HUES6 (cell line): Measurements from ENCODE around the gene GANC.
"Not testable (repeated sequence)": the region's sequence is repeated elsewhere in the genome, so short reads cannot be mapped to it uniquely, and the experiment has no call there.

ENCODE experiments used
- H3K27ac ChIP-seq: 2 replicates; pipeline ENCODE4 v1.7.0; 2013; ENCODE audit warnings: low read depth, mild to moderate bottlenecking, low read length, inconsistent platforms
- H3K27me3 ChIP-seq: 2 replicates; pipeline ENCODE4 v1.6.1; 2013; ENCODE audit warnings: low read length; ENCODE audit not compliant: control insufficient read depth, insufficient read depth
- H3K36me3 ChIP-seq: 2 replicates; pipeline ENCODE4 v1.6.1; 2013; ENCODE audit warnings: low read length; ENCODE audit not compliant: control insufficient read depth, insufficient read depth
- H3K4me1 ChIP-seq: 2 replicates; pipeline ENCODE4 v1.6.1; 2013; ENCODE audit warnings: low read length; ENCODE audit not compliant: control insufficient read depth, insufficient read depth
- H3K4me3 ChIP-seq: 2 replicates; pipeline ENCODE4 v1.5.1; 2013; ENCODE audit warnings: low read depth, low read length
- H3K9ac ChIP-seq: one replicate; pipeline ENCODE4 v1.6.1; 2013; ENCODE audit warnings: mild to moderate bottlenecking, low read length
- H3K9me3 ChIP-seq: 2 replicates; pipeline ENCODE4 v1.6.1; 2013; ENCODE audit warnings: low read depth, low read length; ENCODE audit not compliant: control insufficient read depth, insufficient read depth

Gene GANC

GRCh38 chr15:42319206-42319605, 46.2 kb downstream of the GANC start:
- H3K27me3 ChIP-seq, result no peaks in the 10 kb centered on the region
- H3K9me3 ChIP-seq, result no peaks in the 10 kb centered on the region
- H3K27ac ChIP-seq, result no peak overlapping the region
- H3K36me3 ChIP-seq, result no peaks in the 10 kb centered on the region
- no peaks in the 10 kb centered on the region for H3K4me1 ChIP-seq
- H3K9ac ChIP-seq, result no peak overlapping the region
- no peak overlapping the region for H3K4me3 ChIP-seq

- Histone ChIP-seq H3K9me3 (no peaks in the 10 kb centered on the region), H3K9ac (no peak overlapping the region), H3K4me3 (no peak overlapping the region), H3K27ac (no peak overlapping the region), H3K27me3 (no peaks in the 10 kb centered on the region), H3K4me1 (no peaks in the 10 kb centered on the region), H3K36me3 (no peaks in the 10 kb centered on the region)
These were observed 51.3 kb downstream of the GANC start for GRCh38 chr15:42324308-42324707.

- Histone ChIP-seq H3K4me3 (no peak overlapping the region), H3K9ac (no peak overlapping the region), H3K27ac (no peak overlapping the region), H3K9me3 (no peaks in the 10 kb centered on the region), H3K36me3 (no peaks in the 10 kb centered on the region), H3K27me3 (no peaks in the 10 kb centered on the region), H3K4me1 (no peaks in the 10 kb centered on the region)
These were observed 56.2 kb downstream of the GANC start for GRCh38 chr15:42329161-42329560.

GRCh38 chr15:42329992-42330391, 57.0 kb downstream of the GANC start:
- Histone ChIP-seq H3K4me3 (no peak overlapping the region), H3K4me1 (no peaks in the 10 kb centered on the region), H3K27me3 (no peaks in the 10 kb centered on the region)

GRCh38 chr15:42331235-42331634, 58.2 kb downstream of the GANC start:
- H3K9ac ChIP-seq, result no peak overlapping the region
- H3K27me3 ChIP-seq, result no peaks in the 10 kb centered on the region
- no peaks in the 10 kb centered on the region for H3K36me3 ChIP-seq
- H3K27ac ChIP-seq, result no peak overlapping the region
- no peak overlapping the region for H3K4me3 ChIP-seq
- H3K9me3 ChIP-seq, result peaks cover 9% of the 10 kb centered on the region
- no peaks in the 10 kb centered on the region for H3K4me1 ChIP-seq

More at GRCh38 chr15:42329992-42330391, 57.0 kb downstream of the GANC start:
- H3K9ac ChIP-seq, result no peak overlapping the region
- H3K9me3 ChIP-seq, result 0 out of 2 replicates have a peak, but pooled peaks cover 2% of the 10 kb centered on the region
- no peak overlapping the region for H3K27ac ChIP-seq
- H3K36me3 ChIP-seq, result no peaks in the 10 kb centered on the region

GRCh38 chr15:42332331-42332730, 59.3 kb downstream of the GANC start:
- Histone ChIP-seq H3K9me3 (peaks cover 13% of the 10 kb centered on the region), H3K4me3 (no peak overlapping the region), H3K36me3 (no peaks in the 10 kb centered on the region), H3K4me1 (no peaks in the 10 kb centered on the region), H3K9ac (no peak overlapping the region), H3K27me3 (no peaks in the 10 kb centered on the region), H3K27ac (no peak overlapping the region)

GRCh38 chr15:42335074-42335473, 62.1 kb downstream of the GANC start:
- Histone ChIP-seq H3K27me3 (no peaks in the 10 kb centered on the region), H3K27ac (no peak overlapping the region), H3K36me3 (no peaks in the 10 kb centered on the region), H3K9ac (no peak overlapping the region), H3K4me1 (no peaks in the 10 kb centered on the region), H3K9me3 (peaks cover 13% of the 10 kb centered on the region), H3K4me3 (no peak overlapping the region)

GRCh38 chr15:42336650-42337049, 63.6 kb downstream of the GANC start:
- peaks cover 13% of the 10 kb centered on the region for H3K9me3 ChIP-seq
- H3K36me3 ChIP-seq, H3K9ac ChIP-seq, H3K4me1 ChIP-seq, H3K4me3 ChIP-seq, H3K27me3 ChIP-seq, H3K27ac ChIP-seq: not testable (repeated sequence)

- not testable (repeated sequence) for H3K27me3 ChIP-seq, H3K4me1 ChIP-seq, H3K27ac ChIP-seq, H3K4me3 ChIP-seq, H3K9ac ChIP-seq, H3K36me3 ChIP-seq
- H3K9me3 ChIP-seq, result peaks cover 13% of the 10 kb centered on the region
These were observed 64.1 kb downstream of the GANC start for GRCh38 chr15:42337104-42337503.

GRCh38 chr15:42338500-42338899, 65.5 kb downstream of the GANC start:
- Histone ChIP-seq H3K9me3 (peaks cover 13% of the 10 kb centered on the region), H3K36me3 (no peaks in the 10 kb centered on the region), H3K27me3 (no peaks in the 10 kb centered on the region), H3K4me3 (no peak overlapping the region), H3K9ac (peak overlapping the region; percentile 26), H3K4me1 (no peaks in the 10 kb centered on the region), H3K27ac (no peak overlapping the region)

GRCh38 chr15:42343596-42344232, 70.7 kb downstream of the GANC start:
- H3K27me3 ChIP-seq, result no peaks in the 10 kb centered on the region
- no peak overlapping the region for H3K4me3 ChIP-seq
- H3K9me3 ChIP-seq, result no peaks in the 10 kb centered on the region
- no peak overlapping the region for H3K27ac ChIP-seq
- H3K36me3 ChIP-seq, result no peaks in the 10 kb centered on the region
- H3K9ac ChIP-seq, result no peak overlapping the region
- H3K4me1 ChIP-seq, result no peaks in the 10 kb centered on the region

GRCh38 chr15:42344763-42345162, 71.8 kb downstream of the GANC start:
- H3K27me3 ChIP-seq, result no peaks in the 10 kb centered on the region
- H3K4me3 ChIP-seq, result no peak overlapping the region
- H3K4me1 ChIP-seq, result no peaks in the 10 kb centered on the region
- no peaks in the 10 kb centered on the region for H3K9me3 ChIP-seq
- no peak overlapping the region for H3K9ac ChIP-seq
- H3K27ac ChIP-seq, result no peak overlapping the region
- no peaks in the 10 kb centered on the region for H3K36me3 ChIP-seq
